ENCODE measurements around the gene SYNDIG1.

- TF ChIP-seq CTCF (IDR thresholded peaks at IDR 0.05) (no peak), POLR2A (IDR thresholded peaks at IDR 0.05) (no peak)
Measured at GRCh38 chr20:24542721-24543120, 73.3 kb downstream of the SYNDIG1 start.
